Measurements from ENCODE around the gene PRSS16.
A peak's percentile ranks its signal among the peaks of the same experiment; 100 is the strongest.
"Not testable (repeated sequence)": the region's sequence is repeated elsewhere in the genome, so short reads cannot be mapped to it uniquely, and the experiment has no call there.

The PRSS16 gene, protein sequence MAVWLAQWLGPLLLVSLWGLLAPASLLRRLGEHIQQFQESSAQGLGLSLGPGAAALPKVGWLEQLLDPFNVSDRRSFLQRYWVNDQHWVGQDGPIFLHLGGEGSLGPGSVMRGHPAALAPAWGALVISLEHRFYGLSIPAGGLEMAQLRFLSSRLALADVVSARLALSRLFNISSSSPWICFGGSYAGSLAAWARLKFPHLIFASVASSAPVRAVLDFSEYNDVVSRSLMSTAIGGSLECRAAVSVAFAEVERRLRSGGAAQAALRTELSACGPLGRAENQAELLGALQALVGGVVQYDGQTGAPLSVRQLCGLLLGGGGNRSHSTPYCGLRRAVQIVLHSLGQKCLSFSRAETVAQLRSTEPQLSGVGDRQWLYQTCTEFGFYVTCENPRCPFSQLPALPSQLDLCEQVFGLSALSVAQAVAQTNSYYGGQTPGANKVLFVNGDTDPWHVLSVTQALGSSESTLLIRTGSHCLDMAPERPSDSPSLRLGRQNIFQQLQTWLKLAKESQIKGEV

DNA sequence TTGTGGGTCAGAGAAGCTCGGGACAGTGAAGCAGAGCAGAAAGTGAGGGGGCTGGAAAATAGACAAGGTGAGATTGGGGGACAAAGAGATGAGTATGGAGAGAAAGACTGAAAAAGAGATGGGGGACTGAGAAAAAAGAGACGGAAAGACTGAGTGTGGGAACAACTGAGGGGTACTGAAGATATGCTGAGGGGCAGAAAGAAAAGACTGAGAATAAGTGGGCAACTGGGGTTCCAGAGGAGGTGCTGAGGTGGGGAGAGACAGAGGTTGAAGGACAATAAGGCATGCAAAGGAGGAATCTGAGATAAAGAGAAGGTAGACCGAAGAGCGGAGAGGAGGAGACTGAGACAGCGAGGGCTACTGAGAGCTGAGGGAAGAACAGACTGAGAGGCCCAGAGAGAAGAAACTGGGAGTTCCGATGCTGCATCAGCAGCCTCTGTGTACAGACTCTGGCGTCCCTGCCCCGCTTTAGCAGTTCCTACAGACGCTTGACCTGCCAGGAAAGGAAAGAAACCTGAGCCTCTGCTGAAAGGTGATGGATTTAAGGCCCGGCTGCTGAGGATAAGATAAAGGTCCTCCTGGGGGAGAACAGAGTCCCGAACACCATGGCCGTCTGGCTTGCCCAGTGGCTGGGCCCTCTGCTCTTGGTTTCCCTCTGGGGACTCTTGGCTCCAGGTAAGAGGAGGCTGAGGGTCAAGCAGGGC, at the start of gene PRSS16:
TSS of gene PRSS16 (plus strand) at position 569 of the 704 bp plus-strand sequence. CDS start at position 606, 37 bp downstream.
- DNase-seq = no peak
- intact Hi-C loops (cut with DNase I) = no loop called here

DNA sequence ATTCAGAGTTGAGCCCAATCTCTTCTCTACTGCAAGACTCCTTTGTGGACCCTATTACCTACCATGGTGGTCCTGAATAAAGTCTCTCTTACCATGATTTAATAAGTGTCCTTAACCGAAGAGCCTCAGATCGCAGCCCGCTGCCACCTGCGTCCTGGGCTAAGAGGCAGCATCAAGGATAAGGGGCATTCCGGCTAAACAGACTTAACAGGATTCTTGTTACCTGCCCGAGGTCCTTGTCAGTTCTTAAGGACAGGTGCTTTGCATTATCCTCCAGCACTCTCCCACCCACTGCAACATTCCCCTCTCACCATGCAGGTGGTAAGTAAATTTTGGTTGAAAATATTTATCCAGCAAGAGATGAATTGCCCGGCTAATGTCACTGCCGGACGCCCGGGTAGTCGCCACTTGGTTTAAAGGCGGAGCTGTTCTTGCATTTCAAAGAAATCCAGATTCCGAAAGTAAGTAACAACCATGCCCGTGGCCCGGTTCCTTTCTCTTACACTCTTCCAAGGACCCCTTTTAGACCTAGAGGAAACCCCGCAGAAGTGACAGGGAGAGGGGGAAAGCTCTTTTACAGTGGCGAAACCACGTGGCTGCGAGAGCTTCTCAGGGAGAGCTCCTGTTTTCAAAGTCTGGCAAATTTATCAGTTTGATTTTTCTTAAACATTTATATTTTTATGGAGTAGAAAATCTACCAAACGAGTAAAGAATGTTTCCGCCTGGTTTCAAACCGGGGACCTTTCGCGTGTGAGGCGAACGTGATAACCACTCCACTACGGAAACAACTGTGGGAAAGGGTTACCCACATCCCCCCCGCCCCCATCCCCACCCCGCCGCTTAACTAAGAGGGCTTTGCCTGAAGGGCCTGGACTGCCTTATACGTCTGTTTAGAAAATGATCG, 41.9 kb upstream of the PRSS16 start:
- DNase-seq = no peak
- intact Hi-C loops (cut with DNase I) = no loop called here

DNA sequence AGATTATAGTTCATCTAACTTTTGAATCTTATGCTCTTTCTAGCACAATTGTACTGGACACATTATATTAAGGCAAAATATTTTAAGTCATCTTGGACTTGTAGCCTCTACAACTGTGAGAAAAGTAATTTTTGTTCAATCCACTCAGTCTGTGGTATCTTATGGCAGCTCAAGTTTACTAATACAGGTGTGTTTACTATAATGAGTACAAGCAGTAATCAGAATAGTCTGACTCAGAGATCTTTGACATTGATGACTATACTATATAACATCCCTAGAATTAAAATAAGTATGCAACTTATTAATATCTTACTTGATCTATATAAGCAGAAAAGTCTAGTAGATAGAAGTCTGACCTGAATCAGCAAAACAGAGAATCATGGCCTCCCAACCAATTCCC, 40.7 kb upstream of the PRSS16 start:
- DNase-seq = no peak
- intact Hi-C loops (cut with DNase I) = no loop called here

DNA sequence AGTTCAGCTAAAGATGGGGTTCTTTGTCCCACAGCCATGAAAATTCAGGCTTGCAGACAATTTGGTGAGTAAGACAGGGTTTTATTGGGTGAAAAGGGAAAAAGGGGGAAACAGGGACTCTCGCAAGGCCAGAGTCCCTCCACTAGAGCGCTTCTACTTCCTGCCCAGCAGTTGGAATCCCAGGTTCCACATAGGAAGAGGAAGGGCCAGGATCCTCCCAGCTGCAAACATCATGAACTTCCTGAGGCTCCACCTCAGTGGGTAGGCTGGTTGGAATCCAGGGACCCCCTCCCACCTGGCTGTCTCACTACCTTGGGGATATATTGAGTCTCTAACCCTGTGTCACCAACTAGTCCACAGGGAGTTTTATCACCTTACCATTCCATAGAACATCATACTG, 39.5 kb upstream of the PRSS16 start:
- intact Hi-C loops (cut with DNase I) = no loop called here
- no peak for DNase-seq

DNA sequence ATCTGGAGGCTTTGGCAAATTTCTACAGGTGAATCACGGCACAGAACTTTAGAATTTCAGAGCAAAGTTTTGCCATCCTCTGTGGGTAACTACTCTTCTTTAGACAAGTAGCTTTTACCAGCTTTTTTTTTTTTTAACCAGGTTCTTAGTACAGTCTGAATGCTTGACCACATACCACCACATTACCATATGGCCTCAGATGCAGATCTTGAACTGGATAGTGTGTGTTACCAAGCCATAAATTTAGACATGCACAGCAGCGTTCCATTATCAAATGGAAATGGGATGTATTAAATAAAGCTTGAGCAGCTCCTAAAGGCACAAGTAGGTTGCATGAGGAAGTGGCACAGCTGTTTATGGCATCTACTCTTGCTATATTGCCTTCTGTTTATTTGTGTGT, 38.3 kb upstream of the PRSS16 start:
- DNase-seq = no peak
- intact Hi-C loops (cut with DNase I) = no loop called here

DNA sequence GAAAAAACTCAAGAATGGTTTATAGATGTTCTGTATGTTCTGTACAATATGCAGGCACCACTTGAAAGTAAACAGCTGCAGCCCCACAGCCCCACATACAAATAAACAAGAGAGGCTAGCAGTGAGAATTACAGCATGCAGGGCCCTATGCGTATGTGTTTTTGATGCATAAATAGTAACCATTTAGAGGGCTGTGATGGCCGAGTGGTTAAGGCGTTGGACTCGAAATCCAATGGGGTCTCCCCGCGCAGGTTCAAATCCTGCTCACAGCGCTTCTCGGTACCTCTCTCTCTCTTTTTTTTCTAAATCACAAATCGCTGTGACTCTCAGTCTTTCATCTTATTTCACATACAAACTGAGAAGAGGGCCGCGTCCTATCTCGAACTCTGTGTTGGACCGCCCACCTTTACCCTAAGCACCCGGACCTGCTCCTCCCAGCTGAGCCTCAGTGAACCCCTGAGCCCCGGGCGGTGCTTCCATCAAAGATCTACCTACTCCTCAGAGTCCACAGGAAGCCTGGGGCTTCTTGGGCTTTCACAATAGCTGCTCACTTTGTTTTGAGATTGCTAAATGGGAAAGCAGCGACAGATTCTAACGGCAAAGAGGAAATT, 37.7 kb upstream of the PRSS16 start:
- intact Hi-C loops (cut with DNase I) = no loop called here
- no peak for DNase-seq

DNA sequence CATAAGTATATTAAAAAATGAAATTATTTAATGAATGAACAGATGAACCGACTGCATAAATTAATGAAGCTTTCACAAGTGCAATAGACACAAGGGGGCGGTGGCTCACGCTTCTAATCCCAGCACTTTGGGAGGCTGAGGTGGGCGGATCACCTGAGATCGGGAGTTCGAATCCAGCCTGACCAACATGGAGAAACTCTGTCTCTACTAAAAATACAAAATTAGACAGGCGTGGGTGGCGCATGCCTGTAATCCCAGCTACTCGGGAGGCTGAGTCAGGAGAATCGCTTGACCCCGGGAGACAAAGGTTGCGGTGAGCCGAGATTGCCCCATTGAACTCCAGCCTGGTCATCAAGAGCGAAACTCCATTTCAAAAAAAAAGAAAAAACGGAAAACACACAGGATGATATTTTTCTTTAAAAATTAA, 34.4 kb upstream of the PRSS16 start:
- DNase-seq; intact Hi-C loops (cut with DNase I): not testable (repeated sequence)

DNA sequence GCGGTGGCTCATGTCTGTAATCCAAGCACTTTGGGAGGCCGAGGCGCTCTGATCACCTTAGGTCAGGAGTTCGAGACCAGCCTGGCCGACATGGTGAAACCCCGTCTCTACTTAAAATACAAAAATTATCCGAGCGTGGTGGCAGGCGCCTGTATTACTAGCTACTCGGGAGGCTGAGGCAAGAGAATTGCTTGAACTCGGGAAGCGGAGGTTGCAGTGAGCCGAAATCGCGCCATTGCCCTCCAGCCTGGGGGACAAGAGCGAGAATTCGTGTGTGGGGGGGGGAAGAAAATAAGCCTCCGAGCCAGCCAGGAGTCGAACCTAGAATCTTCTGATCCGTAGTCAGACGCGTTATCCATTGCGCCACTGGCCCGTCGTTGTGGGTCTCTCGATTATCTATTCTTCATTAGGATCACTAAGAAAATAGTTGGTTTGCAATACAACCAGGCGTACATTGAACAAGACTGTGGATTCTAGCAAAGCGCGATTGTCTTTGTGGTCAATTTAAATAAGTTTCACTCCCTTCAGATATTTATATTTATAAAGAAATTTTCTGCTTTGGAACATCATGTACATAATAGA, 33.9 kb upstream of the PRSS16 start:
- DNase-seq = no peak
- intact Hi-C loops (cut with DNase I) = no loop called here

DNA sequence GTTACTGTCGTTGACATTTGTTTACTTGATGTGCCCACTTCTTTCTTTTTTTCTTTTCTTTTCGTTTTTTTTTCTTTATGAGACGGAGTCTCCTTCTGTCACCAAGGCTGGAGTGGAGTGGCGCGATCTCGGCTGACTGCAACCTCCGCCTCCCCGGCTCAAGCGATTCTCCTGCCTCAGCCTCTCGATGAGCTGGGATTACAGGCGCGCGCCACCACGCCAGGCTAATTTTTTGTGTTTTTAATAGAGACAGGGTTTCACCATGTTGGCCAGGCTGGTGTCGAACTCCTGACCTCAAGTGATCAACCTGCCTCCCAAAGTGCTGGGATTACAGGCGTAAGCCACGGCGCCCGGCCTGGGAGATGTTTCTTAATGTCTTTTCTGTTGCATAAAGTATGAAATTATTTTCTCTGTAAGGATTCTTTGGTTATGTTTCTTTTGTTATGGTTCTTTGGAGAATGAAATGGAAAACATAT, 33.3 kb upstream of the PRSS16 start:
- no peak for DNase-seq
- intact Hi-C loops (cut with DNase I) = no loop called here

DNA sequence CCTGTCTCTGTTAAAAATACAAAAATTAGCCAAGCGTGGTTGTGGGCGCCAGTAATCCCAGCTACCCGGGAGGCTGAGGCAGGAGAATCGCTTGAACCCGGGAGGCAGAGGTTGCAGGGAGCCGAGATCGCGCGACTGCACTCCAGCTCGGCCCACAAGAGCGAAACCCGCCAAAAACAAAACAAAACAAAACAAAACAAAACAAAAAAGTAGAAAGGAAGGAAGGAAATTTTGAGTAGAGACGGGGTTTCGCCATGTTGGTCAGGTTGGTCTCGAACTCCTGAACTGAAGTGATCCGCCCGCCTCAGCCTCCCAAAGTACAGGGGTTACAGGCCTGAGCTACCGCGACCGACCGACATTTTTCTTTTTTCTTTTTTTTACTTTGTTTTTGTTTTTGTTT, 30.6 kb upstream of the PRSS16 start:
- intact Hi-C loops (cut with DNase I) = no loop called here
- DNase-seq = no peak

DNA sequence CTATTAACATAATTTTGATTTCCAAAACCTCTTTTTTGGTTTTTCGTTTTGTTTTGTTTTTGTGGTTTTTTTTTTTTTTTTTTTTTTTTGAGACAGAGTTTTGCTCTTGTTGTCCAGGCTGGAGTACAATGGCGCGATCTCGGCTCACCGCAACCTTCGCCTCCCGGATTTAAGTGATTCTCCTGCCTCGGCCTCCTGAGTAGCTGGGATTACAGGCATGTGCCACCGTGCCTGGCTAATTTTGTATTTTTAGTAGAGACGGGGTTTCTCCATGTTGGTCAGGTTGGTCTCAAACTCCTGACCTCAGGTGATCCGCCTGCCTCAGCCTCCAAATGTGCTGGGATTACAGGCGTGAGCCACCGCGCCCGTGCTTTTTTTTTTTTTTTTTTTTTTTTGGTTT, 24.5 kb upstream of the PRSS16 start:
- DNase-seq; intact Hi-C loops (cut with DNase I): not testable (repeated sequence)

DNA sequence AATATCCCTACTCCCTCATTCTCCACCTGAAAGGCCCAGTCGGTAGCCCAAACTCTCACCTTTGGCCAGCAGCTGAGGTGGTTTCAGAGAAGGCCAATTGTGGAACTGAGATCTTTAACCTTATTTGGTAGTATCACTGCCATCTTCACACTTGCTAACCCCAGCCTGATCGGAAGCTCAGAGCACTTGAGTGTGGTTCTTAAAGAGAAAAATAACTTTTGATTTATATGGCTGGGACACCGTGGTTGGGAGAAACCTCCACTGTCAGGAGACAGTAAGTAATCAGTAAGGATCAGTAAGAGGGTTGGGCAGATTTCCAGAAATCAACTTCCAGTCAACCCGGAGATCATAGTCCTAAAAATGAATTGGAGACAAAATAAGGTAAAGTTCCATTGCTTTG, 22.8 kb upstream of the PRSS16 start:
- intact Hi-C loops (cut with DNase I) = no loop called here
- DNase-seq = no peak

DNA sequence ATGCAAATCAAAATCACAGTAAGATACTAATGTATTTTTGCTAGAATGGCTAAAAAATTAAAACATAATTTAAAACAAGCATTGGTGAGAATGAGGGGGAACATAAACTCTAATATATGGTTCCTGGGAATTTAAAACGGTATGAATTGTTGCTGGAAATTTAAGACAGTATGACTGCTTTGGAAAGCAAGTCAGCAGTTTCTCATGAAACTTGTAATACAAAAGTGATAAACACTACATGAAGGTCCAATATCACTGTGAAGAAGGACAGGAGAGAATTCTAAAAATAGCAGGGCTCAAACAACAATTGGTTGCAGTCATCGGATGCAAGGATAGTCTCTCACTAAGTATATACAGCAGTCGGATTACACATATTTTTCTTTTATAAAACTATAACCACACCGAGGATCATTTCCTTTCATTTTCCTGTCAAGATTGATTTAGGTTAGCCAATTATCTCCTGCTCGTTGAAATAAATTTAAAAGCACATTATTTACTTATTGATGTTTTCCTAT, 18.5 kb upstream of the PRSS16 start:
- no peak for DNase-seq
- intact Hi-C loops (cut with DNase I) = no loop called here

DNA sequence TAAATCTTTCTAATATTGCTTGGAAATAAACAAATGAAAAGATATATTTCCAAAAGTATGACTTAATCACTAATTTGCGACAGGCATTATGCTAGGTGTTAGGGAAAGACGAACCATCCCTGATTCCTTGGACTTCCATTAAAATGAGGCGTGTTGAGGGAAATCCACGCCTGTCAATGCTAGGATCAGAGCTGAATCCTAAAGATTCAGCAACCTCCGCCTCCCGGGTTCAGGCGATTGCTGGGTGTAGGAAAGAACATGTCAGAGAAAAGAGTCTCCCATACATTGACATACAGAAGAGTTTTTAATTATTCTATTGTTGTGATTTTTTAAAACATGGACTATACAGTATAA, 16.8 kb upstream of the PRSS16 start:
- intact Hi-C loops (cut with DNase I) = no loop called here
- DNase-seq = no peak

DNA sequence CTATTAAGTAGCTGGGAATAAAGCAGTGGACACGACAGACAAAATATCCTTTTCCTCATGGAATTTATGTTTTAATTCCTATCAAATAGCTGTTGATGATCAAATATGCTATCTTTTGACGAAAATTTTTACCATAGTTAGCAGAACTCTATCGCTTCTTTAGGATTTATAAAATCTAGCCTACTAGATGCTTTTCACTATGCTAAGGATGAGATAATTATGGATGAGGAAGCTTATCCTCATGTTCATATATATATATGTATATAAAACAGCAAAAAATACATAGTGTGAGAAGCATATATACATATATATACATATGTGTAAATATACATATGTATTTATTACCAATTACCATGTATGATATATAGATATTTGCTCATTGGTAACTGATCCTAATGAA, 12.9 kb upstream of the PRSS16 start:
- intact Hi-C loops (cut with DNase I) = no loop called here
- DNase-seq = no peak

DNA sequence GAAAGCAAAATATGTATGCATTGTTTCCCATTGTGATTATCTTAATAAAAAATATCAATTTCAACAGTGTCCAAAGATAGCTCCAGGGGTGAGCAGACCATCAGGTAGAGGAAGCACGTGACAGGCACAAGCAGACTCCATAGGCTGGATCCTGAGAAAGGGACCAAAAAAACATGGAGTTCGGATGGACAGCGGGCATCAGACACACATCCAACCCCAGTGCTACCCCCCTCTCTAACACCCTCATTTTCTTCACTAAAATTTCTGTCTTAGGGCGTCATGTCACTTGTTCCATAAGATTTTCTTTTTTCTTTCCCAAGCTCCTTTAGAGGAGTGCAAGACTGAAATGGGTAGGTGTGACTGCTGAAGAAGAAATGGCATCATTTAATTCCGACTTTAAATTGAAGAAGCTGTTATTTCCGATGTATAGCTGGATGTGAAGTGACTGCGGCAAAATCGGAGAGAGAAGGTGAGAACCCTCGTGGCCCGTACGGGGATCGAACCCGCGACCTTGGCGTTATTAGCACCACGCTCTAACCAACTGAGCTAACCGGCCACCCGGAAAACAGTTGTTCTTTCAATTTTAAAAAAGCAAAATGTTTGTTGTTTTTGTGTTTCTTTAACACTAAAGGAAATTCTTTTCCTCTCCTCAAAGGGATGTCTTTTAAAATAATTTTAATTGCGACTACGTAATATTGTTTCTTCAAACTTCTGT, 10.3 kb upstream of the PRSS16 start:
- intact Hi-C loops (cut with DNase I) = no loop called here
- DNase-seq = peak in 2 of 42 donors; percentile 17 to 49

DNA sequence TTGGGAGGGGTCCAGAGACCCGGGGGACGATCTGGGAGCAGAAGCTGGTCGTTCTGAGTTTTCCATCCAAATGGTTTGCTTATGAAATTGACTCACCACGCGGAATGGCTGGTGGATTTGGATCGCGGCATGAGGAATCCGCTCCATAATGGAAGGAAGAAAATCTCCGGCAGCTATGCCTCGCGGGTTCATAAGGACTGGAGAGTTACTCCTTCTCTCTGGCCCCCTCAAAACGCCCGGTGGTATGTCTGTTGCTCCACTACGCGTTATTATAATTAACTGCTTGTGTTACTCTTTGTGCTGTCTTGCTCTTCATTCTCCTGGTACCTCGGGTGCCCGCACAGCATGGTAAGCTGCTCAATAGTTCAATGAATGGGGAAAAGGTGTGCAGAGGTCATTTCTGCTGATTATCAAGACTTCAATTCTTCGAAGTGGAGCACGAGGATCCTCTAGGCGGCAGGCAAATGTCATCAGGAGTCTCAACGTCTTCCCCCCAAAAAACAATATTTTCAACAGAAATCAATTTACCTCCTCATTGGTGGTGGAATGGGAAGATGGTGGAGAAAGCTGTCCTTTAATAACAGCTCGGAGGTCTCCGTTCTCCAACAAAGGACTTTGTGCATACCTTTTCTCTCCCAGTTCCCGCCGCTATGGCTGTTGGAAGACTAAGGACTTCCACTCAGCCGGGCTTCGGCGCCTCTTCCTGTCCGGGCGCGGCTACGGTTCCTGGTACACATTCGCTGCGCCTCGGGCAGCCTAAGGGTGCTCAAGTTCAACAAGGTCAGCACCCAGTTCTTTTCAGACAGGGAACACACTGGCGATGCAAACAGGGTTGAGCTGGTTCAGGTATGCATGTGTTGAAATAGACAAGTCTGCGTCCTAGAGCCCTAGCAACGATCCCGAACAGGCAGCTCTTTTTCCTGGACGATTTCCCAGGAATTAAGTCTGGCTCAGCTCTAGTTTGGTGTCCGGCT, 9.2 kb upstream of the PRSS16 start:
- DNase-seq = no peak
- intact Hi-C loops (cut with DNase I) = no loop called here
